Neuronal stem cell (in vitro differentiated cells): ENCODE data around the gene ADRA1B.
A peak's percentile ranks its signal among the peaks of the same experiment; 100 is the strongest.

ENCODE experiments used
- DNase-seq: peaks from one replicate; pipeline ENCODE4 v3.0.0-alpha.2; 2013; ENCODE audit warnings: low spot score
- H2AFZ ChIP-seq: one replicate; pipeline ENCODE4 v1.6.1; 2013; ENCODE audit warnings: mild to moderate bottlenecking, low read length, inconsistent platforms
- H2AK5ac ChIP-seq: 2 replicates; pipeline ENCODE4 v1.6.1; 2013; ENCODE audit warnings: low read depth, mild to moderate bottlenecking, inconsistent platforms, low read length, moderate library complexity, mixed read lengths
- H2BK120ac ChIP-seq: 2 replicates; pipeline ENCODE4 v1.6.1; 2013; ENCODE audit warnings: low read depth, mild to moderate bottlenecking, inconsistent platforms, low read length, moderate library complexity, mixed read lengths
- H2BK12ac ChIP-seq: one replicate; pipeline ENCODE4 v1.6.1; 2013; ENCODE audit warnings: low read length, inconsistent platforms
- H2BK15ac ChIP-seq: 2 replicates; pipeline ENCODE4 v1.6.1; 2013; ENCODE audit warnings: mild to moderate bottlenecking, low read length, inconsistent platforms, mixed read lengths
- H2BK5ac ChIP-seq: one replicate; pipeline ENCODE4 v1.6.1; 2013; ENCODE audit warnings: inconsistent platforms, mild to moderate bottlenecking, low read length, moderate library complexity
- H3K14ac ChIP-seq: one replicate; pipeline ENCODE4 v1.6.1; 2013; ENCODE audit warnings: low read length, inconsistent platforms
- H3K18ac ChIP-seq: 2 replicates; pipeline ENCODE4 v1.6.1; 2013; ENCODE audit warnings: low read length, inconsistent platforms
- H3K23ac ChIP-seq: 2 replicates; pipeline ENCODE4 v1.6.1; 2013; ENCODE audit warnings: low read depth, mild to moderate bottlenecking, mixed read lengths, low read length, inconsistent platforms; ENCODE audit not compliant: poor library complexity
- H3K27ac ChIP-seq: replicated peaks from 3 replicates; pipeline ENCODE4 v1.5.1; 2013; ENCODE audit warnings: low read length, inconsistent platforms
- H3K27me3 ChIP-seq, 3 experiments: 2 replicates each; pipeline ENCODE4 v1.6.1; 2013; ENCODE audit warnings: low read length in 3 of 3, mild to moderate bottlenecking in 2 of 3, inconsistent platforms in 1 of 3, low read depth in 1 of 3, mixed read lengths in 1 of 3, moderate library complexity in 1 of 3; ENCODE audit not compliant: control insufficient read depth in 3 of 3, insufficient read depth in 3 of 3
- H3K36me3 ChIP-seq, 2 donors: replicated peaks in 1 of 2; 2 replicates each; pipeline ENCODE4 v1.6.1; 2013; ENCODE audit warnings: low read length in 2 of 2; ENCODE audit not compliant: control insufficient read depth in 2 of 2, insufficient read depth in 2 of 2
- H3K4ac ChIP-seq: 2 replicates; pipeline ENCODE4 v1.6.1; 2013; ENCODE audit warnings: inconsistent platforms, mild to moderate bottlenecking, low read length, moderate library complexity
- H3K4me1 ChIP-seq, 2 donors: 1 replicate in 1 of 2; 2 replicates in 1 of 2; pipeline ENCODE4 v1.6.1; 2013; ENCODE audit warnings: low read length in 2 of 2, low read depth in 1 of 2; ENCODE audit not compliant: control insufficient read depth in 2 of 2, insufficient read depth in 1 of 2
- H3K4me2 ChIP-seq: one replicate; pipeline ENCODE4 v1.6.1; 2013; ENCODE audit warnings: mild to moderate bottlenecking, low read length, inconsistent platforms; ENCODE audit not compliant: insufficient read depth, poor library complexity, severe bottlenecking
- H3K4me3 ChIP-seq, 2 donors: 2 replicates each; pipeline ENCODE4 v1.5.1; 2013; ENCODE audit warnings: low read length in 2 of 2, mild to moderate bottlenecking in 2 of 2, inconsistent platforms in 1 of 2, moderate library complexity in 1 of 2
- H3K79me1 ChIP-seq: one replicate; pipeline ENCODE4 v1.6.1; 2013; ENCODE audit warnings: low read depth, mild to moderate bottlenecking, inconsistent platforms, low read length, moderate library complexity
- H3K9ac ChIP-seq: one replicate; pipeline ENCODE4 v1.6.1; 2013; ENCODE audit warnings: mild to moderate bottlenecking, low read depth, low read length, inconsistent platforms; ENCODE audit not compliant: poor library complexity
- H3K9me3 ChIP-seq, 2 donors: replicated peaks in 1 of 2; 2 replicates each; pipeline versions ENCODE3 to v1.6.1; 2013; ENCODE audit warnings: low read length in 2 of 2, mild to moderate bottlenecking in 2 of 2, inconsistent platforms in 1 of 2, low read depth in 1 of 2, mixed read lengths in 1 of 2, moderate library complexity in 1 of 2; ENCODE audit not compliant: control insufficient read depth in 2 of 2, insufficient read depth in 1 of 2
- H4K8ac ChIP-seq: one replicate; pipeline ENCODE4 v1.6.1; 2013; ENCODE audit warnings: low read depth, mild to moderate bottlenecking, inconsistent platforms, low read length, moderate library complexity
- H4K91ac ChIP-seq: one replicate; pipeline ENCODE4 v1.6.1; 2013; ENCODE audit warnings: low read length, low read depth, mild to moderate bottlenecking, inconsistent platforms; ENCODE audit not compliant: poor library complexity
- WGBS, 2 donors: extraction: QIAGEN DNeasy Blood & Tissue Kit; methylation state at CpG; one replicate each; pipeline ENCODE4 v1.1.7; 2013; ENCODE audit warnings: missing lambda C conversion rate in 2 of 2, mixed read lengths in 1 of 2; ENCODE audit not compliant: insufficient read length in 2 of 2, insufficient replicate concordance in 1 of 2; ENCODE audit errors: extremely low coverage in 2 of 2; 5-methylcytosine and 5-hydroxymethylcytosine counted together

The ADRA1B gene

GRCh38 chr5:159972538-159973362 is 56.5 kb downstream of the ADRA1B start:
- H3K27me3 ChIP-seq = peaks cover 10 to 81% (median 36%) of the 10 kb centered on the region in 3 experiments
- peaks cover 0 to 1% of the 10 kb centered on the region in 2 donors for H3K4me1 ChIP-seq

GRCh38 chr5:159975462-159976019 is 59.3 kb downstream of the ADRA1B start:
- no peak overlapping the region for H3K18ac ChIP-seq
- no peak for DNase-seq
- H4K8ac ChIP-seq = no peak overlapping the region
- H2BK5ac ChIP-seq = no peak overlapping the region
- H2BK120ac ChIP-seq = no peak overlapping the region
- peaks cover 2 to 3% of the 10 kb centered on the region in 2 donors for H3K9me3 ChIP-seq
- no peak overlapping the region for H2AK5ac ChIP-seq
- no peak overlapping the region for H2BK15ac ChIP-seq
- no peak overlapping the region for H3K4ac ChIP-seq
- no CpG with 5 or more reads among the region's 2 CpGs for WGBS, 2 donors
- no peak overlapping the region for H3K27ac ChIP-seq
- no peak overlapping the region for H2BK12ac ChIP-seq
- no peak overlapping the region for H3K9ac ChIP-seq
- peaks cover 0 to 1% of the 10 kb centered on the region in 2 donors for H3K4me1 ChIP-seq
- no peak overlapping the region for H3K4me2 ChIP-seq
- H2AFZ ChIP-seq = no peak overlapping the region
- H3K14ac ChIP-seq = no peak overlapping the region
- no peaks in the 10 kb centered on the region for H3K79me1 ChIP-seq
- no peak overlapping the region for H3K4me3 ChIP-seq
- H3K23ac ChIP-seq = no peak overlapping the region
- H4K91ac ChIP-seq = no peak overlapping the region
- H3K27me3 ChIP-seq = peaks cover 10 to 65% (median 32%) of the 10 kb centered on the region in 3 experiments
- no peaks in the 10 kb centered on the region for H3K36me3 ChIP-seq

More at GRCh38 chr5:159972538-159973362, 56.5 kb downstream of the ADRA1B start:
- H3K27ac ChIP-seq = no peak overlapping the region
- no peak overlapping the region for H2BK120ac ChIP-seq
- no peak overlapping the region for H2BK5ac ChIP-seq
- no peaks in the 10 kb centered on the region for H3K79me1 ChIP-seq
- H2AK5ac ChIP-seq = no peak overlapping the region
- H3K4me2 ChIP-seq = no peak overlapping the region
- no peak overlapping the region for H3K4me3 ChIP-seq
- H3K9me3 ChIP-seq = peaks cover 2 to 3% of the 10 kb centered on the region in 2 donors
- no peak for DNase-seq
- H2BK12ac ChIP-seq = no peak overlapping the region
- no peak overlapping the region for H4K91ac ChIP-seq
- H2AFZ ChIP-seq = no peak overlapping the region
- H4K8ac ChIP-seq = no peak overlapping the region
- peak overlapping the region; percentile 65 for H3K18ac ChIP-seq
- H3K9ac ChIP-seq = no peak overlapping the region
- H3K36me3 ChIP-seq = no peaks in the 10 kb centered on the region
- peak overlapping the region; percentile 27 for H3K23ac ChIP-seq
- no peak overlapping the region for H2BK15ac ChIP-seq
- H3K4ac ChIP-seq = no peak overlapping the region
- no peak overlapping the region for H3K14ac ChIP-seq
- WGBS, 2 donors = no CpG with 5 or more reads among the region's 50 CpGs

- Histone ChIP-seq H2BK15ac (no peak overlapping the region), H3K36me3 (no peaks in the 10 kb centered on the region), H3K14ac (no peak overlapping the region), H3K9ac (no peak overlapping the region), H3K79me1 (no peaks in the 10 kb centered on the region), H3K27me3 (peaks cover 3 to 55% (median 20%) of the 10 kb centered on the region in 3 experiments), H3K18ac (no peak overlapping the region), H3K4me1 (peaks cover 0 to 1% of the 10 kb centered on the region in 2 donors), H2BK5ac (no peak overlapping the region), H3K4me3 (no peak overlapping the region), H2AFZ (no peak overlapping the region), H3K4me2 (no peak overlapping the region), H3K9me3 (peaks cover 0 to 2% of the 10 kb centered on the region in 2 donors), H3K23ac (no peak overlapping the region), H2BK12ac (no peak overlapping the region), H3K4ac (no peak overlapping the region), H4K8ac (no peak overlapping the region), H4K91ac (no peak overlapping the region), H2BK120ac (no peak overlapping the region), H2AK5ac (no peak overlapping the region), H3K27ac (no peak overlapping the region)
- no peak for DNase-seq
- WGBS, 2 donors = no CpG with 5 or more reads among the region's 3 CpGs
Measured at GRCh38 chr5:159976921-159977320, 60.6 kb downstream of the ADRA1B start.

DNA sequence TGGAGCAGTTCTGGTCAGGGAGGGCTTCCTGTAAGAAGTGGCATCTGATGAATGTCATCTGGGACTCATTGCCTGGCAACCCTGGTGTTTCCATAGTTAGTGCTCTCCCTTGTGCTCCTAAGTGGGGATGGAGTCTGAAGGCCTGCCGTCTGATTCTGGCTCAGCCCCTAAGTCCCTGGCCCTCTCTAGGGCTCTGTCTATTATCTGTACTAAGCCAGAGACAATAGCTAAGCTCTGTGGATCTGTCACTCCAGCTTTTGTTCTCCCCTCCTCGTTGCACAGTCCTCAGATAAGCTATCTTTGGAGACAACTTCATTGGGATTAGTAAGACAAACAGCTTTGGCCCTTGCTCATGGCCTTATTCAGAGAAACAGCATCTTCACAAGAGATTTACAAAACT is 62.1 kb downstream of the ADRA1B start:
- Histone ChIP-seq H3K4me3 (no peak overlapping the region), H3K9ac (no peak overlapping the region), H2BK12ac (no peak overlapping the region), H4K8ac (no peak overlapping the region), H3K36me3 (no peaks in the 10 kb centered on the region), H3K27me3 (peaks cover 0 to 50% (median 6%) of the 10 kb centered on the region in 3 experiments), H3K18ac (no peak overlapping the region), H3K27ac (no peak overlapping the region), H2BK5ac (no peak overlapping the region), H3K4me1 (no peaks in the 10 kb centered on the region), H3K4me2 (no peak overlapping the region), H2AFZ (no peak overlapping the region), H3K79me1 (no peaks in the 10 kb centered on the region), H3K4ac (no peak overlapping the region), H2AK5ac (no peak overlapping the region), H3K23ac (no peak overlapping the region), H3K9me3 (no peaks in the 10 kb centered on the region), H3K14ac (no peak overlapping the region), H4K91ac (no peak overlapping the region), H2BK120ac (no peak overlapping the region), H2BK15ac (no peak overlapping the region)
- WGBS, 2 donors = no CpG with 5 or more reads among the region's 2 CpGs
- DNase-seq = no peak
